HG02610 (cell line): ENCODE results near the gene ECSCR.
A peak's percentile ranks its signal among the peaks of the same experiment; 100 is the strongest.
"Not testable (repeated sequence)": the region's sequence is repeated elsewhere in the genome, so short reads cannot be mapped to it uniquely, and the experiment has no call there.

Experiments used
- ATAC-seq: cut with Tn5 transposase; IDR thresholded peaks from one replicate; pipeline ENCODE4 v1.9.1; 2021; ENCODE audit warnings: mild to moderate bottlenecking, moderate library complexity; ENCODE audit not compliant: unreplicated experiment

Gene ECSCR

GRCh38 chr5:139446956-139447779 is 15.4 kb downstream of the ECSCR start:
- ATAC-seq = peak; percentile 72

GRCh38 chr5:139445325-139446170 is 17.0 kb downstream of the ECSCR start:
- no peak for ATAC-seq

DNA sequence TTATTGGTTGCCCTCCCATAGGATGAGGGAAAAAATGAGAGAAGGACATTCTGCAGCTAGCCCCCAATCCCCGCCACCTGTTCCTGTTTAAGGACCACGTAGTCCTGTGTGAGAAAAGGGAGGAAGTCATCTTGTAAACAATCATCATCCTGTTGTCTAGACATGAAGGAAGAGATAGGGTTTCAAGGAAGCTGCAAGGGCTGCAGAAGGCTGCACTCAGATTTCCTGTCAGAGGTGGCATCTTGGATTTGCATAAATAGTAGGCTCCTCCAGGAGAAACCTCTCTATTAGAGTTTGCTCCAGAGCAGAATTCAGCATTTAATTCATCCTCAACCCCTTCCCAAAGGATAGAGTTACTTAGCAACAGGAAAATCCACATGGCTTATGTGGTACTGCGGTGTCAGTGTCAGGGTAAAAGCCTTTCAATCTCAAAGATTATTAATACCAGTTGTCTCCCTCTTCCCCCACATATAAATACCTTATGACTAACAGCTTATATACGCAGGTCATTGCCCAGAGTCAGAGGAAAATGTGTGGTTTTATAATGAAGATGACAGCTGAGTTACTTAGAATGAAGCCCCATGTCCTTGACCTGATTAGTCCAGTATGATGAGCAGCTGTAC is 18.6 kb downstream of the ECSCR start:
- no peak for ATAC-seq

GRCh38 chr5:139440416-139440815 is 22.1 kb downstream of the ECSCR start:
- not testable (repeated sequence) for ATAC-seq

- ATAC-seq = peak; percentile 83
Measured at GRCh38 chr5:139439013-139439903, 23.3 kb downstream of the ECSCR start, which contains the start of gene DNAJC18. TSS of gene DNAJC18 (minus strand) at chr5:139439525. CDS start at chr5:139439445, 80 bp downstream.

GRCh38 chr5:139438707-139439012 is 23.9 kb downstream of the ECSCR start:
- no peak for ATAC-seq

DNA sequence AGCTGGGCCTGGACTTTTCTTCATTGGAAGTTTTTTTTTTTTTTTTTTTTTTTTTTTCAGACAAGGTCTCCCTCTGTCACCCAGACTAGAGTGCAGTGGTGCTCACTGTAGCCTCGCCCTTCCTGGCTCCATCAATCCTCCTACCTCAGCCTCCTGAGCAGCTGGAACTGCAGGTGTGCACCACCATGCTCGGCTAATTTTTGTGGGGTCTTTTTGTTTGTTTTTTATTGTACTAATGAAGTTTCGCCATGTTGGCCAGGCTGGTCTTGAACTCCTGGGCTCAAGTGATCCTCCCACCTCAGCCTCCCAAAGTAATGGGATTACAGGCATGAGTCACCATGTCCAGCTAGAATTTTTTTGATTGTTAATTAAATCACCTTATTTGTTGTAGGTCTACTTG is 26.9 kb downstream of the ECSCR start:
- no peak for ATAC-seq

- ATAC-seq = no peak
Measured at GRCh38 chr5:139431706-139432105, 30.8 kb downstream of the ECSCR start.

GRCh38 chr5:139430015-139430414 is 32.5 kb downstream of the ECSCR start:
- ATAC-seq = no peak

DNA sequence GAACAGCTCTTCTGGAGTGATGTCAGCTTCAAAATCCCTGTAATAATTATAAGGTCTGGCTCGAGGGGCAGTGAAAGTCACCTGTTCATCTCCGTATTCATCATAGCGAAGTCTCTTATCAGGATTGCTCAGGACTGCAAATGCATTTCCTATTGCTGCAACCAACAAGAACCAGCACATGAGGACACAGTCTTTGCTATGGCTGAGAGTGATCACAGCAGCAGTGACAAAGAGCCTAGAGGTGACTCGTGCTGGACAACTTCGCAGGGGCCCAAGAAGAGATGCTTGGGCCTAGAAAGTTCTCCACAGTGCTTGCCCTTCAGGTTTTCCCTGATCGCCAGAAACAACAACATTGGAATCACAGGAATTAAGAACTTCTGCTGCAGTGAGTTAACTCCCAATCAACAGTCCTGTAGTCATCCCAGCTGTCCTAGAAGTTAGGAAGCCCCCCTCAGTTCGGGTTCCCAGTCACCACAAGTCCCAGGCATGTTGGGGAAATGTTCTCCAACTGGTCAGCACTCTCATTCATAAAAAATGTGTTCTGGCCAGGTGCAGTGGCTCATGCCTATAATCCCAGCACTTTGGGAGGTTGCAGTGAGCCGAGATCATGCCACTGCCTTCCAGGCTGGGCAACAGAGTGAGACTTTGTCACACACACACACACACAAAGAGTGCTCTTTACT is 36.2 kb downstream of the ECSCR start:
- no peak for ATAC-seq

DNA sequence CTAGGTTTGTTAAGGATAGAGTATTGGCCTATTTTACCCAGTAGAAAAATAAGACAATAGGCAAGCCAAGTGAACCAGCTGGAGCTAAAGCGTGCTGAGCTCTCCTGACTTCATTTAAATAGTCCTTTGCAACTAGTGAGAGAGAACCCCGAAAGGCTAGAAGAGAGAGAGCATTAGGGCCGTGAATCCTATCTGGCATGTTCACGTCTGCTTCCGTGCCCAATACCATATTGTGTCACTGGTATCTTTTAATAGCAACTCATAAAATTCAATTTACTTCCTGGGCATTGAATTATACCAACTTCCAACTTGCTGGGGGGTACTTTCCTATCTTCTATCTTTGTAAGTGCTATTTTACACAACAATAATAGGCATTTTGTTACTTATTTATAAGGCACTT is 37.0 kb downstream of the ECSCR start:
- no peak for ATAC-seq

GRCh38 chr5:139422307-139422893 is 40.1 kb downstream of the ECSCR start:
- ATAC-seq = peak; percentile 83

DNA sequence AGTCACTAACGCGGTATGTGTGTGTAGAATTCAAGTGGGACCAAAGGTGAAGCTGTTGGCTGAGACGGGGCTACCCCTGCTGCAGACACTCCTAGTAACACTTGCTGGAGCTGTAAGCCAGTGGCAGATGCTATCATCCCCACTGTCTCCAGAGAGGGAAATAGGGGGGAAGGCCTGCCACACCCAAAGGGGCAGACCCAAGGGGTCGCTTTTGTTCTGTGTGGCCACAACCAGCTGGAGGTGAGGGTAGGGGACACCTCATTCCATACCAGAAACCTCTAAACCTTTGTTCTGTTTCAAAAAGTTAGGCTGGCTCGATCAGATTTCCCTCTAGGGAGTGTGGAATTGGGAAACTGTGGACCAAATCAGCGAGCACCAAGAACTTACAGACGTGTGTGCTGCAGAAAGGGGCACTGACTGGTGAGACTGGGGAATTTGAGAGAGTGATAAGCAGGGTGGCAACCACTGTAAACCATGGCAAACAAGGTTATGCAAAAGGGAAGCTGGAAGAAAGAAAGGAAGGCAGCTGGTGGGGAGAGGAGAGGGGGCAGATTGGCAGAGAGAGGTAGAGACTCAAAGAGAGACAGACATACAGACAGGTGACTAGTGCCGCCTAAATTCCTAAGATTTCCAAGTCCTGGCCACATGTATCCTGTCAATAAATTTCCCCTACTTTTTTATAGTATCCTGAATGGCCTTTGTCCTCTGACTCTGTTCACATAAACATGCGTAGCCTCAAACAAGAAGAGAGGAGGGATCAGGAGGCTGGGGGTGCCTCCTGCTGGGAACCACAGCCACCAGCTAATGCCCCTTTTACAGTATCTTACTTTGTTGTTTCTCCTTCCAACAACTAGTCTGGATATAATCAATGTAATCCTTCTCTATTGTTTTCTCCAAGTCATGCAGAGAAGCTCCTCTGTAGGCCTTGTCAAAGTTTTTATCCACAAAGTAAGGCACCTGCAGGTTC is 43.0 kb downstream of the ECSCR start:
- no peak for ATAC-seq

GRCh38 chr5:139418793-139419192 is 43.8 kb downstream of the ECSCR start:
- ATAC-seq = no peak

- no peak for ATAC-seq
Measured at GRCh38 chr5:139417214-139417613, 45.3 kb downstream of the ECSCR start.

DNA sequence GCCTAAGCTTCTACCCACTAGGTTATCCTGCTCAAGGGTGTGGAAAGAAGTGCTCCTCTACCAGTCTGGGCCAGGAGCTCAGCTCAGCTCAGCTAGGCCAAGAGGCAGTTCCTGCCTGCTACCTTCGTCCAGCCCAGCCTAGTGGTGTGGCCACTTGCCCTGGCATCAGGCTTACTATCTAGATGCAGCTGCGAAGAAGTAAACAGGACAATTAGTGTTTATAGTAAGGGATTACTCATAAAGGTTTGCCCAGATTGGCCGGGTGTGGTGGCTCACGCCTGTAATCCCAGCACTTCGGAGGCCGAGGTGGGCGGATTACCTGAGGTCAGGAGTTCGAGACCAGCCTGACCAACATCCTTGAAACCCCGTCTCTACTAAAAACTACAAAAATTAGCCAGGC is 45.9 kb downstream of the ECSCR start:
- no peak for ATAC-seq

GRCh38 chr5:139415869-139416268 is 46.7 kb downstream of the ECSCR start:
- no peak for ATAC-seq

DNA sequence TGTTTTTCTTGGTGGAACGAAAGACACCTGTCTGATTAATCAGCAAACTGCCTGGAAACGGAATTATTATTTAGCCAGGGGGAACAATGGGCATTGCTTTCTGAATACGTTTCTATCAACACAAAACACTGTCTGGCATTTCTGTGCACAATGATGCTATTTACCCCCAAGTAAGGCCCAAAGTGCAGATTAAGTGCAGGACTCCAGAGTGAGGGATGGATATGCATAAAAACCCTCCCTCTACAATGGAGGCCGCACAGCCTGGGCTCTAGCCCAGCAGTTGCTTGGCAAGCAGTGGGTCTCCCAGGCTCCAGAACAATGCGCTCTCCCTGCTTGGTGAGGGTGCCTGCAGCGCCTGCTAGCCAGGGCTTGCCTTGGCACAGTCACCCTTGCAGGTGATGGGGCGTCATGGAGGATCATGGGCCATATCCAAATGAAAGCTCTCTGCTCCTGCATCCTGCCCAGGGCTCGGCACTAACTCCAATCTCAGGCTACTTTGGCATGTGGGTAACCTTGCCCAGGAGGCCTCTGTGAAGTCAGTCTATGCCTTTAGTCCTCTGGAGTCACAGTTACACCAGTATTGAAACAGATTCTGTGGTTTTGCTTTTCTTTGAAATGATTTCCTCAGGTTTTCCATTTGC is 47.2 kb downstream of the ECSCR start:
- no peak for ATAC-seq
